Right renal pelvis (tissue), 4 donors: Measurements from ENCODE around the gene DAB1. TPM values are rescaled to one million over a fixed set of nuclear protein-coding genes. Genes with fewer than 3 reads are reported as not detected.

Experiments
- DNase-seq, 4 donors: peaks; one replicate each; pipeline ENCODE4 v3.0.0-alpha.2; 2013; ENCODE audit warnings: low read depth in 4 of 4, low spot score in 3 of 4, missing footprints in 1 of 4
- polyA plus RNA-seq, 4 donors: library from polyadenylated mRNA; unstranded; fragments of 120-200 nt; gene quantifications; one replicate each; pipeline ENCODE4 v1.2.1, GENCODE V29; 2013; ENCODE audit not compliant: insufficient read length in 4 of 4

Gene DAB1
- polyA plus RNA-seq, 4 donors, result 6.3 to 9.1 (median 7.4) TPM

- no peak for DNase-seq
Measured at GRCh38 chr1:57282411-57282810, 141.4 kb downstream of the DAB1 start.

- DNase-seq, result no peak
Measured at GRCh38 chr1:57281324-57281723, 142.5 kb downstream of the DAB1 start.

- DNase-seq, result no peak
Measured at GRCh38 chr1:57279909-57280666, 143.8 kb downstream of the DAB1 start.

- no peak for DNase-seq
Measured at GRCh38 chr1:57278558-57278957, 145.3 kb downstream of the DAB1 start.

- no peak for DNase-seq
Measured at GRCh38 chr1:57277681-57278080, 146.2 kb downstream of the DAB1 start.

GRCh38 chr1:57276918-57277317, 146.9 kb downstream of the DAB1 start:
- no peak for DNase-seq

GRCh38 chr1:57272601-57273000, 151.3 kb downstream of the DAB1 start:
- no peak for DNase-seq

GRCh38 chr1:57272150-57272549, 151.7 kb downstream of the DAB1 start:
- DNase-seq, result no peak

GRCh38 chr1:57270927-57271698, 152.7 kb downstream of the DAB1 start:
- DNase-seq, result no peak

GRCh38 chr1:57269630-57270225, 154.1 kb downstream of the DAB1 start:
- no peak for DNase-seq

GRCh38 chr1:57265104-57265503, 158.8 kb downstream of the DAB1 start:
- DNase-seq, result no peak

GRCh38 chr1:57262472-57262871, 161.4 kb downstream of the DAB1 start:
- no peak for DNase-seq

GRCh38 chr1:57258557-57259325, 165.1 kb downstream of the DAB1 start:
- DNase-seq, result no peak

GRCh38 chr1:57255945-57256344, 167.9 kb downstream of the DAB1 start:
- no peak for DNase-seq

- DNase-seq, result no peak
Measured at GRCh38 chr1:57254022-57254421, 169.8 kb downstream of the DAB1 start.

- DNase-seq, result no peak
Measured at GRCh38 chr1:57252597-57253294, 171.1 kb downstream of the DAB1 start.

GRCh38 chr1:57250021-57250420, 173.8 kb downstream of the DAB1 start:
- DNase-seq, result no peak

GRCh38 chr1:57249511-57249910, 174.3 kb downstream of the DAB1 start:
- no peak for DNase-seq

GRCh38 chr1:57248830-57249229, 175.0 kb downstream of the DAB1 start:
- no peak for DNase-seq

GRCh38 chr1:57238233-57238781, 185.6 kb downstream of the DAB1 start:
- DNase-seq, result no peak
